Karpas-422 (cell line): ENCODE results near the gene GALNT10. TPM values are rescaled to one million over a fixed set of nuclear protein-coding genes. Genes with fewer than 3 reads are reported as not detected.

Experiments used
- DNase-seq: peaks from one replicate; pipeline ENCODE4 v3.0.0-alpha.2; 2015
- H2AFZ ChIP-seq: fragments of 200-600 bp; sonication (generic); 2 replicates; pipeline ENCODE4 v1.6.1; 2014; ENCODE audit warnings: antibody characterized with exemption, low read length, mixed read lengths
- H3K27ac ChIP-seq: fragments of 200-600 bp; sonication (generic); 2 replicates; pipeline ENCODE4 v1.5.1; 2014; ENCODE audit warnings: mild to moderate bottlenecking, low read length, moderate library complexity
- H3K27me3 ChIP-seq: fragments of 200-600 bp; sonication (generic); 2 replicates; pipeline ENCODE4 v1.6.1; 2014; ENCODE audit warnings: low read length, mixed read lengths
- H3K36me3 ChIP-seq: fragments of 200-600 bp; sonication (generic); 2 replicates; pipeline ENCODE4 v1.6.1; 2014; ENCODE audit warnings: low read length, mixed read lengths; ENCODE audit not compliant: insufficient read depth
- H3K4me1 ChIP-seq: fragments of 200-600 bp; sonication (generic); 2 replicates; pipeline ENCODE4 v1.6.1; 2014; ENCODE audit warnings: mild to moderate bottlenecking, low read length, mixed read lengths
- H3K4me2 ChIP-seq: fragments of 200-600 bp; sonication (generic); 2 replicates; pipeline ENCODE4 v1.6.1; 2014; ENCODE audit warnings: low read length, low read depth, mild to moderate bottlenecking; ENCODE audit not compliant: poor library complexity, severe bottlenecking
- H3K4me3 ChIP-seq: fragments of 200-600 bp; sonication (generic); 2 replicates; pipeline ENCODE4 v1.5.1; 2014; ENCODE audit warnings: mild to moderate bottlenecking, antibody characterized with exemption, low read length, mixed read lengths
- H3K79me2 ChIP-seq: fragments of 200-600 bp; sonication (generic); 2 replicates; pipeline ENCODE4 v1.6.1; 2014; ENCODE audit warnings: mild to moderate bottlenecking, low read length, mixed read lengths
- H3K9ac ChIP-seq: fragments of 200-600 bp; sonication (generic); 2 replicates; pipeline ENCODE4 v1.6.0; 2014; ENCODE audit warnings: low read length
- H3K9me2 ChIP-seq: fragments of 200-600 bp; sonication (generic), shearing (Covaris generic); replicated peaks from 2 replicates; pipeline ENCODE4 v1.6.0; 2014; ENCODE audit warnings: mild to moderate bottlenecking, low read length, moderate library complexity; ENCODE audit not compliant: insufficient read depth
- H3K9me3 ChIP-seq: fragments of 300-700, 200-600 bp; sonication (generic); 2 replicates; pipeline ENCODE4 v1.6.1; 2014; ENCODE audit warnings: low read length, mixed read lengths
- H4K20me1 ChIP-seq: fragments of 200-600 bp; sonication (generic); 2 replicates; pipeline ENCODE4 v1.6.1; 2014; ENCODE audit warnings: mild to moderate bottlenecking, antibody characterized with exemption, low read length, low read depth; ENCODE audit not compliant: insufficient read depth
- total RNA-seq: library from RNA; depleted of rRNA; stranded (reverse); fragments of >200 nt; shearing (Covaris generic); gene quantifications from 2 replicates; pipeline ENCODE4 v1.2.3, GENCODE V29; 2014; ENCODE audit warnings: low replicate concordance

GALNT10 gene
- total RNA-seq, 1 experiment from 2014 or later: 3.6 TPM

- Histone ChIP-seq H3K79me2 (peaks cover 74% of the 10 kb centered on the region), H3K9ac (peak overlapping the region; percentile 95), H4K20me1 (peaks cover 12% of the 10 kb centered on the region), H3K4me1 (peaks cover 36% of the 10 kb centered on the region), H3K27me3 (no peaks in the 10 kb centered on the region), H3K4me2 (peak overlapping the region; percentile 99), H3K27ac (no peak overlapping the region), H3K4me3 (peak overlapping the region; percentile 99), H3K9me2 (no peaks in the 10 kb centered on the region), H3K9me3 (no peaks in the 10 kb centered on the region), H3K36me3 (peaks cover 14% of the 10 kb centered on the region; the same call in 1 of the 2 replicates), H2AFZ (peak overlapping the region; percentile 88)
- peak; percentile 62 for DNase-seq
Observed at GRCh38 chr5:154444556-154445421, 254.3 kb downstream of the GALNT10 start.

GRCh38 chr5:154445422-154446194, 255.1 kb downstream of the GALNT10 start, which contains the start of gene SAP30L:
SAP30L (plus strand) TSS chr5:154445997; CDS start chr5:154446605, 608 bp downstream.
- Histone ChIP-seq H3K4me1 (peaks cover 36% of the 10 kb centered on the region), H3K9me2 (no peaks in the 10 kb centered on the region), H3K27me3 (no peaks in the 10 kb centered on the region), H3K9me3 (no peaks in the 10 kb centered on the region), H3K36me3 (peaks cover 16% of the 10 kb centered on the region; the same call in 1 of the 2 replicates), H3K79me2 (peaks cover 81% of the 10 kb centered on the region), H4K20me1 (peaks cover 12% of the 10 kb centered on the region), H3K4me3 (peak within 1 kb of the TSS; percentile 99), H3K27ac (0 out of 2 replicates have a peak within 1 kb of the TSS, but pooled peaks have one; percentile 29), H2AFZ (peak within 1 kb of the TSS; percentile 88), H3K4me2 (peak within 1 kb of the TSS; percentile 99), H3K9ac (peak within 1 kb of the TSS; percentile 95)
- DNase-seq: peak; percentile 97

GRCh38 chr5:154446195-154447088, 255.9 kb downstream of the GALNT10 start:
- DNase-seq: peak; percentile 67
- Histone ChIP-seq H3K9me3 (no peaks in the 10 kb centered on the region), H3K4me3 (peak overlapping the region; percentile 99), H3K36me3 (peaks cover 13% of the 10 kb centered on the region; the same call in 1 of the 2 replicates), H2AFZ (0 out of 2 replicates have a peak overlapping the region, but pooled peaks have one; percentile 27), H3K4me2 (peak overlapping the region; percentile 98), H4K20me1 (peaks cover 12% of the 10 kb centered on the region), H3K4me1 (peaks cover 36% of the 10 kb centered on the region), H3K79me2 (peaks cover 80% of the 10 kb centered on the region), H3K27me3 (no peaks in the 10 kb centered on the region), H3K9ac (peak overlapping the region; percentile 87), H3K27ac (no peak overlapping the region), H3K9me2 (no peaks in the 10 kb centered on the region)

GRCh38 chr5:154447089-154447725, 256.7 kb downstream of the GALNT10 start:
- Histone ChIP-seq H3K36me3 (peaks cover 14% of the 10 kb centered on the region; the same call in 1 of the 2 replicates), H3K4me3 (peak overlapping the region; percentile 99), H3K9me3 (no peaks in the 10 kb centered on the region), H3K79me2 (peaks cover 77% of the 10 kb centered on the region), H3K27ac (no peak overlapping the region), H2AFZ (no peak overlapping the region), H3K4me1 (peaks cover 36% of the 10 kb centered on the region), H4K20me1 (peaks cover 12% of the 10 kb centered on the region), H3K9me2 (no peaks in the 10 kb centered on the region), H3K4me2 (peak overlapping the region; percentile 98), H3K9ac (peak overlapping the region; percentile 87), H3K27me3 (no peaks in the 10 kb centered on the region)
- DNase-seq: peak; percentile 43

- Histone ChIP-seq H3K9me2 (no peaks in the 10 kb centered on the region), H3K27ac (no peak overlapping the region), H4K20me1 (peaks cover 12% of the 10 kb centered on the region), H2AFZ (no peak overlapping the region), H3K9me3 (no peaks in the 10 kb centered on the region), H3K9ac (no peak overlapping the region), H3K4me2 (no peak overlapping the region), H3K36me3 (peaks cover 17% of the 10 kb centered on the region; the same call in 1 of the 2 replicates), H3K4me3 (no peak overlapping the region), H3K27me3 (no peaks in the 10 kb centered on the region), H3K79me2 (peaks cover 56% of the 10 kb centered on the region), H3K4me1 (peaks cover 24% of the 10 kb centered on the region)
- no peak for DNase-seq
Observed at GRCh38 chr5:154449786-154450185, 259.3 kb downstream of the GALNT10 start.

GRCh38 chr5:154451957-154452356, 261.4 kb downstream of the GALNT10 start:
- no peak for DNase-seq
- no peaks in the 10 kb centered on the region for H3K27me3 ChIP-seq
- no peaks in the 10 kb centered on the region for H3K9me3 ChIP-seq
- no peaks in the 10 kb centered on the region for H3K9me2 ChIP-seq
- peaks cover 22% of the 10 kb centered on the region for H3K4me1 ChIP-seq
- no peak overlapping the region for H3K4me3 ChIP-seq
- H3K9ac ChIP-seq: no peak overlapping the region
- peaks cover 10% of the 10 kb centered on the region for H4K20me1 ChIP-seq
- no peak overlapping the region for H2AFZ ChIP-seq
- no peak overlapping the region for H3K27ac ChIP-seq
- no peak overlapping the region for H3K4me2 ChIP-seq
- peaks cover 28% of the 10 kb centered on the region; the same call in 1 of the 2 replicates for H3K36me3 ChIP-seq
- peaks cover 39% of the 10 kb centered on the region for H3K79me2 ChIP-seq

- H3K9me2 ChIP-seq: no peaks in the 10 kb centered on the region
- H3K4me2 ChIP-seq: no peak overlapping the region
- H3K4me3 ChIP-seq: no peak overlapping the region
- H3K27ac ChIP-seq: no peak overlapping the region
- peaks cover 5% of the 10 kb centered on the region for H3K4me1 ChIP-seq
- H3K9me3 ChIP-seq: no peaks in the 10 kb centered on the region
- H3K79me2 ChIP-seq: peaks cover 4% of the 10 kb centered on the region; the same call in 1 of the 2 replicates
- H3K36me3 ChIP-seq: peaks cover 29% of the 10 kb centered on the region; the same call in 1 of the 2 replicates
- H2AFZ ChIP-seq: no peak overlapping the region
- no peak for DNase-seq
- no peak overlapping the region for H3K9ac ChIP-seq
- H3K27me3 ChIP-seq: no peaks in the 10 kb centered on the region
- no peaks in the 10 kb centered on the region for H4K20me1 ChIP-seq
Observed at GRCh38 chr5:154455585-154455984, 265.1 kb downstream of the GALNT10 start.
